OCI-LY3 (cell line): ENCODE results near the gene CARNS1.

Experiments
- H2AFZ ChIP-seq: fragments of 200-600, 300-600 bp; shearing (Covaris generic); 2 replicates; pipeline ENCODE4 v1.6.0; 2014; ENCODE audit warnings: antibody characterized with exemption, low read depth, low read length
- H3K27ac ChIP-seq: fragments of 200-600, 300-600 bp; sonication (generic); 2 replicates; pipeline ENCODE4 v1.5.1; 2014; ENCODE audit warnings: mild to moderate bottlenecking, low read length, moderate library complexity, mixed read lengths
- H3K27me3 ChIP-seq: fragments of 200-600, 300-600 bp; sonication (generic); 2 replicates; pipeline ENCODE4 v1.6.1; 2014; ENCODE audit warnings: low read depth, low read length, mixed read lengths
- H3K36me3 ChIP-seq: fragments of 200-600, 300-600 bp; sonication (generic); replicated peaks from 2 replicates; pipeline ENCODE3; 2014; ENCODE audit warnings: low read depth, low read length, mixed read lengths
- H3K4me1 ChIP-seq: fragments of 300-600, 200-600 bp; sonication (generic); 2 replicates; pipeline ENCODE4 v1.6.1; 2014; ENCODE audit warnings: low read length, mixed read lengths
- H3K4me2 ChIP-seq: fragments of 200-600, 300-600 bp; sonication (generic); 2 replicates; pipeline ENCODE4 v1.6.1; 2014; ENCODE audit warnings: low read length, mixed read lengths
- H3K4me3 ChIP-seq: fragments of 300-600, 200-600 bp; sonication (generic); 2 replicates; pipeline ENCODE4 v1.5.1; 2014; ENCODE audit warnings: antibody characterized with exemption, mild to moderate bottlenecking, low read length, moderate library complexity
- H3K79me2 ChIP-seq: fragments of 300-600, 200-600 bp; shearing (Covaris generic); 2 replicates; pipeline ENCODE4 v1.6.1; 2014; ENCODE audit warnings: mild to moderate bottlenecking, low read length, mixed read lengths
- H3K9ac ChIP-seq: fragments of 300-600, 200-600 bp; shearing (Covaris generic); 2 replicates; pipeline ENCODE4 v1.6.0; 2014; ENCODE audit warnings: mild to moderate bottlenecking, low read length, moderate library complexity
- H3K9me3 ChIP-seq: fragments of 200-600, 300-600 bp; shearing (Covaris generic); 2 replicates; pipeline ENCODE4 v1.6.1; 2014; ENCODE audit warnings: low read length, mixed read lengths; ENCODE audit not compliant: insufficient read depth
- H4K20me1 ChIP-seq: fragments of 200-600, 300-600 bp; sonication (generic); 2 replicates; pipeline ENCODE4 v1.6.1; 2016; ENCODE audit warnings: low read length, mixed read lengths; ENCODE audit not compliant: insufficient read depth
- EZH2phosphoT487 ChIP-seq: fragments of 200-600 bp; shearing (Covaris generic); IDR thresholded peaks from 2 replicates; pipeline ENCODE4 v1.6.1; 2018; ENCODE audit warnings: antibody characterized with exemption, mixed run types, low read depth
- TF ChIP-seq, protein P1 (sequence below): fragments of 200-600, 300-600 bp; sonication (generic); IDR thresholded peaks from 2 replicates; pipeline ENCODE4 v1.5.1; 2014; ENCODE audit warnings: antibody characterized with exemption, low read length, low read depth

The CARNS1 gene, protein sequence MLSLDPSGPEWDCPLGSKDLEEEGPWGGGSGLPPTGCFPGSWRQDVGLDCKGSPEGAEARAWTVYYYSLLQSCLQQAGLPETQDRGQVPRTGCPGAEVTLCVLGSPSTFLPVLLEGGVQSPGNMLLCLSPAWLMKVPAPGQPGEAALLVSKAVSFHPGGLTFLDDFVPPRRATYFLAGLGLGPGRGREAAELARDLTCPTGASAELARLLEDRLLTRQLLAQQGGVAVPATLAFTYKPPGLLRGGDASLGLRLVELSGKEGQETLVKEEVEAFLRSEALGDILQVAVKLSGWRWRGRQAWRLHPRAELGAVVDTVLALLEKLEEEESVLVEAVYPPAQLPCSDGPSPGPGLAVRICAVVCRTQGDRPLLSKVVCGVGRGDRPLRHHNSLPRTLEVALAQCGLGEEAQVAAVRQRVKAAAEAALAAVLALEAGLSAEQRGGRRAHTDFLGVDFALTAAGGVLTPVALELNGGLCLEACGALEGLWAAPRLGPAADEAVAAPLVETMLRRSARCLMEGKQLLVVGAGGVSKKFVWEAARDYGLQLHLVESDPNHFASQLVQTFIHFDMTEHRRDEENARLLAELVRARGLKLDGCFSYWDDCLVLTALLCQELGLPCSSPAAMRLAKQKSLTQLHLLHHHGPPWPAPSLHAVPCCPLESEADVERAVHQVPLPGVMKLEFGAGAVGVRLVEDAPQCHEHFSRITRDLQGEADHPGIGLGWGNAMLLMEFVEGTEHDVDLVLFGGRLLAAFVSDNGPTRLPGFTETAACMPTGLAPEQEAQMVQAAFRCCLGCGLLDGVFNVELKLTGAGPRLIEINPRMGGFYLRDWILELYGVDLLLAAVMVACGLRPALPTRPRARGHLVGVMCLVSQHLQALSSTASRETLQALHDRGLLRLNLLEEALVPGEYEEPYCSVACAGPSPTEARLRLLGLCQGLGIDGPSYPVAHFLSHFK

DNA sequence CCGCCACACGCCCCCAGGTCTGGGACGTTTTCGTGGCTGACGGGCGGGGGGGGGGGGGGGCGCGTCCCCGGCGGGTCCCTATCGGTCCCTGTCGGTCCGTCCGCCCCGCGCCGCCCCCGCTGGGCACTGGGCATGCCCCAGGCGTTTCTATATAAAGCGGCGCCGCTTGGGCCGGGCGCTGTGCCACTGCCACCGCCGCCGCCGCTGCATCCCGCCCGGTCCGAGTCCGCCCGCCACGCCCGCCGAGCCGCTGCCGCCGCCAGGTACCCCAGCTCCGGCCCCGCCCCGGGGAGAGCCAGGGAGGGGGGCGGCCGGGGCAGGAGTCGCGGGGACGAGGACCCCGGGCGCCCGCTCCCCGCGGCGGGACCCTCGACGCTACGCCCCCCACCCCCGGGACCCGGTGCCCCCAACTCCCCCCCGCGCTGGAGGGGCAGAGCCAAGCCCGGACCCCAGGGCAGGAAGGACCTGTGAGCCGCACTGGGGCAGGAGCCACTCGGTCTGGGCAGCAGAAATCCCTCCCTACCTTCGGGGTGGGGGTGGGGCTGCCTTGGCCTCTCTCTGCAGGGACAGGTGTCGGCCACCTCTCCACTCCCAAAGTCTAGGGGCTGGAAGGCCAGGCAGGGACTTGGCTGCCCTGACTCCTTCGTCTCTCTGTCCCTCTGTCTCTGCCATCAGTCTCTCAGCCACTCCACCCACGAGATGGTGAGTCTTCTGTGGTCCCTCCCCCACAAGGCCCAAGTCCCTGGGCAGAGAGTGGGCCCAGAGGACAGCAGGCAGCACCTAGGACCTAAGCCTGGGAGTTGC lies at the start of gene CARNS1:
TSS of gene CARNS1 (plus strand) at position 178 of the 804 bp plus-strand sequence. CDS start at position 700, 522 bp downstream.
- no peaks in the 10 kb centered on the region for H3K9me3 ChIP-seq
- H3K27ac ChIP-seq: no peak within 1 kb of the TSS
- H3K4me1 ChIP-seq: peaks cover 35% of the 10 kb centered on the region
- peaks cover 51% of the 10 kb centered on the region for H3K27me3 ChIP-seq
- no peaks in the 10 kb centered on the region for H3K36me3 ChIP-seq
- no peak within 1 kb of the TSS for H3K4me2 ChIP-seq
- no peak within 1 kb of the TSS for H3K9ac ChIP-seq
- TF ChIP-seq EZH2phosphoT487: no peak
- TF ChIP-seq, protein P1, sequence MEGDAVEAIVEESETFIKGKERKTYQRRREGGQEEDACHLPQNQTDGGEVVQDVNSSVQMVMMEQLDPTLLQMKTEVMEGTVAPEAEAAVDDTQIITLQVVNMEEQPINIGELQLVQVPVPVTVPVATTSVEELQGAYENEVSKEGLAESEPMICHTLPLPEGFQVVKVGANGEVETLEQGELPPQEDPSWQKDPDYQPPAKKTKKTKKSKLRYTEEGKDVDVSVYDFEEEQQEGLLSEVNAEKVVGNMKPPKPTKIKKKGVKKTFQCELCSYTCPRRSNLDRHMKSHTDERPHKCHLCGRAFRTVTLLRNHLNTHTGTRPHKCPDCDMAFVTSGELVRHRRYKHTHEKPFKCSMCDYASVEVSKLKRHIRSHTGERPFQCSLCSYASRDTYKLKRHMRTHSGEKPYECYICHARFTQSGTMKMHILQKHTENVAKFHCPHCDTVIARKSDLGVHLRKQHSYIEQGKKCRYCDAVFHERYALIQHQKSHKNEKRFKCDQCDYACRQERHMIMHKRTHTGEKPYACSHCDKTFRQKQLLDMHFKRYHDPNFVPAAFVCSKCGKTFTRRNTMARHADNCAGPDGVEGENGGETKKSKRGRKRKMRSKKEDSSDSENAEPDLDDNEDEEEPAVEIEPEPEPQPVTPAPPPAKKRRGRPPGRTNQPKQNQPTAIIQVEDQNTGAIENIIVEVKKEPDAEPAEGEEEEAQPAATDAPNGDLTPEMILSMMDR: no peak
- no peaks in the 10 kb centered on the region for H3K79me2 ChIP-seq
- no peaks in the 10 kb centered on the region for H4K20me1 ChIP-seq
- H3K4me3 ChIP-seq: no peak within 1 kb of the TSS
- H2AFZ ChIP-seq: no peak within 1 kb of the TSS

DNA sequence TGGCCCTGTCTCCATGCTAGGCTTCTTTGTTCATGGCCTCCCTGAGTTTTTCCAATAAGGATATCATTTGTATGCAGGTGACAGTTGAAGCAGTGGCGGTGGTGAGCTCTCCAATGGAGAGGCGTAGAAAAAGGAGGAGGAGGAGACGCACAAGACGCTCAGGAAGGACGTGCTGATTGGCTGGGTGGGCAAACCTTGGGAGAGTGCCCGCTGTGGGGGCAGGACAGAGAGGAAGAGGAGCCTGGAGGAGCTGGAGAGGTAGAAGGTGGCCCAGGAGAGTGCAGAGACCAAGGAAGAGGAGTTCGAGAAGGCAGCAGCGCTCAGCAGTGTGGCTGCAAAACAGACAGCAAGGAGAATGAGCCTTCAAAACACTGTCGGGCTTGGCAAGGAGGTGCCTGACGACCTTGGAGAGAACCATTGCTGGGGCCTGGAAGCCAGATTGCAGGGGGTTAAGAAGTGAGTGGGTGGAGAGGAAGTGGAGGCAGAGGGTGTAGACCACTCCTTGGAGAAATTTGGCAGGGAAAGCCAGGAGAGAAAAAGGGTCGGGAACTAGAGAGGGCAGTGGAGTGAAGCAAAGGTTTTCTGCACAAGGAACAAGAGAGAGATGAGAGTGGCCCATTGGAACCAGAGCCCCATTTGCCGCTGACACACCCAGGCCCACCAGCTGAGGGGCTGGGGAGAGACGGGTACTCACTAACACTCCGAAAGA lies 49.6 kb upstream of the CARNS1 start:
- Histone ChIP-seq H3K36me3 (peaks cover 8% of the 10 kb centered on the region), H3K4me1 (no peaks in the 10 kb centered on the region; the same call in 1 of the 2 replicates), H4K20me1 (peaks cover 4% of the 10 kb centered on the region; the same call in 1 of the 2 replicates), H2AFZ (no peak overlapping the region), H3K27ac (no peak overlapping the region), H3K79me2 (peaks cover 10% of the 10 kb centered on the region), H3K4me2 (no peak overlapping the region), H3K27me3 (no peaks in the 10 kb centered on the region), H3K4me3 (no peak overlapping the region), H3K9ac (no peak overlapping the region), H3K9me3 (no peaks in the 10 kb centered on the region)
- no peak for TF ChIP-seq EZH2phosphoT487
- TF ChIP-seq, protein P1: no peak

DNA sequence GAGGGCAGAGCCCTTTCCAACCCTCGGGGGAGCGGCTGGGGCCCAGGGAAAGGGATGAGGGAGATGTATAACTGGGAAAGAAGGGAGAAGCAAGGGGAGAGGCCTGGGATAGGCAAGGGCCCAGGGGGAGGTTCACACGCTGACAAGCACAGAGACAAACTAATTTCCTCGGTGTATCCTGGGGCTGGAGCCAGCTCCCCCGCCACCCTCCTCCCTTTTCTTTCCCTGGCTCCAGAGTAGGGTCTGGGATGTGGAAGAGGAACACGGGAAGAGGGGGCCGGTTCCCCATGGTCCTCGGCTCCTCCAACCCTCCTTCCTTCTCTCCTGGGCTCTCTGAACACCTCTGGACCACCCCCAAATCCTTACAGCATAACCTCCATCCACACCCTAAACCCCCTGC lies 48.9 kb upstream of the CARNS1 start:
- H3K9ac ChIP-seq: no peak overlapping the region
- no peak overlapping the region for H3K27ac ChIP-seq

More for the DNA sequence above, 48.9 kb upstream of the CARNS1 start:
- Histone ChIP-seq H3K27me3 (no peaks in the 10 kb centered on the region), H3K4me2 (no peak overlapping the region), H3K79me2 (peaks cover 16% of the 10 kb centered on the region), H3K9me3 (no peaks in the 10 kb centered on the region), H3K4me3 (no peak overlapping the region), H3K36me3 (peaks cover 8% of the 10 kb centered on the region), H3K4me1 (peaks cover 6% of the 10 kb centered on the region), H2AFZ (no peak overlapping the region), H4K20me1 (peaks cover 10% of the 10 kb centered on the region; the same call in 1 of the 2 replicates)
- no peak for TF ChIP-seq EZH2phosphoT487
- TF ChIP-seq, protein P1: no peak
